ENCODE results near the gene ADK. TPM values are rescaled to one million over a fixed set of nuclear protein-coding genes. Genes with fewer than 3 reads are reported as not detected.

ADK gene
- total and polyA plus RNA-seq, 11 donors, result 20.8 to 55.5 (median 39.8) TPM

- ATAC-seq (no peak), DNase-seq (no peak)
- no peaks in the 10 kb centered on the region for H3K27me3 ChIP-seq
- intact Hi-C loops (cut with DNase I), result no loop called here
- no peak overlapping the region for H3K4me3 ChIP-seq
- peaks cover 0 to 7% (median 0%) of the 10 kb centered on the region in 12 donors for H3K9me3 ChIP-seq
- no peak overlapping the region for H3K27ac ChIP-seq
- H3K4me1 ChIP-seq, result no peaks in the 10 kb centered on the region
- H3K36me3 ChIP-seq, result peaks cover 0 to 15% (median 7%) of the 10 kb centered on the region in 9 donors
- no peak for TF ChIP-seq CTCF (IDR thresholded peaks at IDR 0.05)
- WGBS, 4 donors, result 97 to 100% (median 99%) methylated on average over 3 of the region's 3 CpGs
These were observed 555.9 kb downstream of the ADK start for GRCh38 chr10:74706966-74707365.

GRCh38 chr10:74708246-74708645 is 557.2 kb downstream of the ADK start:
- peaks cover 0 to 12% (median 0%) of the 10 kb centered on the region in 12 donors for H3K9me3 ChIP-seq
- H3K4me1 ChIP-seq, result no peaks in the 10 kb centered on the region
- DNase-seq (no peak), ATAC-seq (no peak)
- WGBS, 4 donors, result 95 to 97% (median 96%) methylated on average over 2 of the region's 2 CpGs
- TF ChIP-seq CTCF (IDR thresholded peaks at IDR 0.05) (no peak), POLR2A (IDR thresholded peaks at IDR 0.05) (no peak)
- intact Hi-C loops (cut with DNase I), result no loop called here
- H3K27me3 ChIP-seq, result no peaks in the 10 kb centered on the region
- no peak overlapping the region for H3K27ac ChIP-seq
- no peak overlapping the region for H3K4me3 ChIP-seq
- H3K36me3 ChIP-seq, result peaks cover 0 to 15% (median 7%) of the 10 kb centered on the region in 9 donors

GRCh38 chr10:74718208-74718607 is 567.2 kb downstream of the ADK start:
- Histone ChIP-seq H3K36me3 (no peaks in the 10 kb centered on the region), H3K27ac (no peak overlapping the region), H3K27me3 (no peaks in the 10 kb centered on the region), H3K9me3 (peaks cover 0 to 34% (median 21%) of the 10 kb centered on the region in 12 donors), H3K4me1 (no peaks in the 10 kb centered on the region), H3K4me3 (no peak overlapping the region)
- DNase-seq (no peak), ATAC-seq (no peak)
- 92 to 98% (median 98%) methylated on average over 1 of the region's 1 CpG for WGBS, 4 donors
- TF ChIP-seq CTCF (IDR thresholded peaks at IDR 0.05) (no peak), POLR2A (IDR thresholded peaks at IDR 0.05) (no peak)
- intact Hi-C loops (cut with DNase I), result no loop called here

DNA sequence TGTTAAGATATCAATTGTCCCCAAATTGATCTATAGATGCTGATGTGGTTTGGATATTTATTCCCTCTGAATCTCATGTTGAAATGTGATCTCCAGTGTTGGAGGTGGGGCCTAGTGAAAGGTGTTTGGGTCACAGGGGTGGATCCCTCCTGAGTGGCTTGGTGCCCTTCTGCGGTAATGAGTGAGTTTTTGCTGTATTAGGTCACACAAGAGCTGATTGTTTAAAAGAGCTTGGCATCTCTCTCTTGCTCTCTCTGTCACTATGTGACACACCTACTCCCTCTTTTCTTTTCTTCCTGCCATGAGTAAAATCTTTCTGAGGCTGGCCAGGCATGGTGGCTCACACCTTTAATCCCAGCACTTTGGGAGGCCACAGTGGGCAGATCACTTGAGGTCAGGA is 577.2 kb downstream of the ADK start:
- H3K4me3 ChIP-seq, result no peak overlapping the region
- TF ChIP-seq CTCF (IDR thresholded peaks at IDR 0.05) (no peak), POLR2A (IDR thresholded peaks at IDR 0.05) (no peak)

More for the DNA sequence above, 577.2 kb downstream of the ADK start:
- no peak overlapping the region for H3K27ac ChIP-seq
- no peaks in the 10 kb centered on the region for H3K27me3 ChIP-seq
- DNase-seq (no peak), ATAC-seq (no peak)
- WGBS, 4 donors, result 82 to 100% (median 88%) methylated on average over 1 of the region's 1 CpG
- no peaks in the 10 kb centered on the region for H3K4me1 ChIP-seq
- H3K9me3 ChIP-seq, result no peaks in the 10 kb centered on the region
- no peaks in the 10 kb centered on the region for H3K36me3 ChIP-seq
- intact Hi-C loops (cut with DNase I), result no loop called here

All from heart left ventricle (tissue), 16 donors.